ENCODE data around the gene JHY.

Gene JHY

DNA sequence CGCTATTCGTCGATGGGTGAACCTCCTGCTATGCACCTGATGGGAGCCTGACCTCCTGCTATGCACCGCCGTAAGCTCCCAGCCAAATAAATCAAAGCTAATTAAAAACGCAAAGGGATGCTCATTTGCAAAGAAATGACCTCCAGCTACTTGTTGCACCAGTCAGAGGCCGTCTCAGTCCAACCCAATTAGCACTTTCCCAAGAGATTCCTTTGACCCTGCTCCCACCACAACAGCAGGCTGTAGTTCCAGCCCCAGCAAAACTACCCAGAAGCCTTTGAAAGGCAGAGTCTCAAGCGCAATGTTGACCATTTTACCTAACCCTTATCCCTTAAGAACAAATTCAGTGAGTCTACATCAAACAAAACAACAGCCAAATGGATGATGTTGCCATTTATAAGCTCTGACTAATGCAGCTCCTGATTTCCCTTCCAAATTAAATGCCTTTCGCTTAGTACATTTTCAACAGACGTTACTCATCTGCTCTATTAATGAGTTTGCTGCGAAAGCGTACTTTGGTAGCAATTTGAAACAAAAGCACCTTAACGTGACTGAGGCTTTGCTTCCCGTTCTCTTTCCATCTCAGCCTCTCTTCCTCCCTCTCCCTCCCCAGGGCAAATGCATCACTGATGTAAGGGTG, 116.3 kb downstream of the JHY start:
- no peak for DNase-seq
- intact Hi-C loops (cut with DNase I) = no loop called here

- no peak for DNase-seq
- intact Hi-C loops (cut with DNase I) = no loop called here
These were observed 118.2 kb downstream of the JHY start for GRCh38 chr11:123000721-123001120.

DNA sequence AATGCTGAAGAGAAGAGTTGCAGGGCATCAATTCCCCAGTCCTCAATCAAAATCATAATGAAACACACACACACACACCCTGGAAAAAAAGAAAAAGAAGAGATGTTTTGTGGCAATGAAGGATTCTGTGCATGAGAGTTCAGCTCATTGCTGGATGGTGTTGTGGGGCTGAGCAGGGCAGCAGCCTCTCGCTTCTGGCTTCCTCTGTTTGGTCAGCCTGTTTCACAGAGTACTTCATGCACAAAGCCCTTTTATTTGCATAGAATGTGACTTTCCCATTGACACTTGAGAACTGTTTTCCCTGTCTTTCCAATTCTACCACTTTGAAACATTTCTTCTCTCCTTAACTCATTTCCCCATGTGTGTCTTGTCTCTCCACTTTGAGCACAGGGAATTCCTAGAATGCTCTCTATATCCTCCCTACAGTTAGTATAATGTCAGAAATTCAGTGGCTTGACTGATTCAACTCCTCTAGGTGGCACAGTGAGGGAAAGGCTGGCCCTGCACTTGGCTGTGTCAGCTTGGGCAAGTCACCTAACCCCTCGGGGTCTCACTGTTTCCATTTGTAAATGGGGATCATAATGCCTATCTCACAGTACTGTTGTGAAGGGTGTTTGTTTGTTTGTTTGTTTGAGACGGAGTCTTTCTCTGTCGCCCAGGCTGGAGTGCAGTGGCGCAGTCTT, 124.4 kb downstream of the JHY start:
- no peak for DNase-seq
- intact Hi-C loops (cut with DNase I) = no loop called here

All from posterior cingulate gyrus (tissue), 11 donors.